ENCODE measurements around the gene KCNH4. TPM values are rescaled to one million over a fixed set of nuclear protein-coding genes. Genes with fewer than 3 reads are reported as not detected.

Gene KCNH4
- total RNA-seq, 2 experiments from 2014 or later: not detected

GRCh38 chr17:42109086-42109485, 71.9 kb downstream of the KCNH4 start:
- Histone ChIP-seq H3K9me2 (ENCODE audit: insufficient read depth, low read length) (no peaks in the 10 kb centered on the region), H3K9me3 (ENCODE audit: low read length) (no peaks in the 10 kb centered on the region), H2AFZ (ENCODE audit: low read length) (no peak overlapping the region), H4K20me1 (ENCODE audit: insufficient read depth, low read length) (no peaks in the 10 kb centered on the region), H3K79me2 (ENCODE audit: insufficient read depth, low read depth, low read length) (no peaks in the 10 kb centered on the region), H3K4me2 (ENCODE audit: low read length) (no peak overlapping the region), H3K4me3 (ENCODE audit: low read depth, low read length, poor library complexity, severe bottlenecking) (no peak overlapping the region), H3K36me3 (ENCODE audit: insufficient read depth, low read length) (peaks cover 10% of the 10 kb centered on the region), H3K27ac (ENCODE audit: low read depth, low read length, poor library complexity, severe bottlenecking) (no peak overlapping the region), H3K4me1 (ENCODE audit: insufficient read depth, low read length, poor library complexity, severe bottlenecking) (peaks cover 47% of the 10 kb centered on the region)
- DNase-seq (ENCODE audit: low spot score): no peak
- intact Hi-C loops (cut with micrococcal nuclease; ENCODE audit: unreplicated experiment): no loop called here
- BruUV-seq (replicated peaks): no TSS peak
- ChIA-PET CTCF (ENCODE audit: unreplicated experiment) (no interaction called here), POLR2A (no interaction called here)
- TF ChIP-seq EZH2phosphoT487 (IDR thresholded peaks at IDR 0.05; ENCODE audit: borderline replicate concordance, low read depth, low read length): no peak
- no peak for TF ChIP-seq CTCF (conservative IDR thresholded peaks at IDR 0.05; ENCODE audit: low read length)

- intact Hi-C loops (cut with micrococcal nuclease; ENCODE audit: unreplicated experiment): no loop called here
- BruUV-seq (replicated peaks): no TSS peak
- TF ChIP-seq EZH2phosphoT487 (IDR thresholded peaks at IDR 0.05; ENCODE audit: borderline replicate concordance, low read depth, low read length) (no peak), CTCF (conservative IDR thresholded peaks at IDR 0.05; ENCODE audit: low read length) (peak; percentile 19; the same call in 1 of the 2 replicates)
- Histone ChIP-seq H2AFZ (ENCODE audit: low read length) (no peak overlapping the region), H3K36me3 (ENCODE audit: insufficient read depth, low read length) (no peaks in the 10 kb centered on the region; the same call in 1 of the 2 replicates), H3K79me2 (ENCODE audit: insufficient read depth, low read depth, low read length) (no peaks in the 10 kb centered on the region), H3K9me2 (ENCODE audit: insufficient read depth, low read length) (no peaks in the 10 kb centered on the region), H3K4me1 (ENCODE audit: insufficient read depth, low read length, poor library complexity, severe bottlenecking) (peaks cover 36% of the 10 kb centered on the region), H3K4me2 (ENCODE audit: low read length) (peak overlapping the region; percentile 81), H3K4me3 (ENCODE audit: low read depth, low read length, poor library complexity, severe bottlenecking) (peak overlapping the region; percentile 56), H3K27ac (ENCODE audit: low read depth, low read length, poor library complexity, severe bottlenecking) (peak overlapping the region; percentile 34), H3K9me3 (ENCODE audit: low read length) (no peaks in the 10 kb centered on the region), H4K20me1 (ENCODE audit: insufficient read depth, low read length) (no peaks in the 10 kb centered on the region)
- ChIA-PET CTCF (ENCODE audit: unreplicated experiment) (interaction anchor here (0.6 kb wide), 3 partner anchors 118 to 339 kb away, joined by 4 to 11 read pairs (median 6); no protein-coding TSS in a partner anchor), POLR2A (interaction anchor here (1.6 kb wide), 1 partner anchor 90 kb away, joined by 3 read pairs; the partner anchor contains the start of gene DNAJC7)
- peak; percentile 94 for DNase-seq (ENCODE audit: low spot score)
Observed at GRCh38 chr17:42107597-42108576, 73.1 kb downstream of the KCNH4 start.

Measured in OCI-LY7 (cell line).